Anterior cingulate cortex (tissue), 58 donors: Measurements from ENCODE around the gene TRIM26.
A peak's percentile ranks its signal among the peaks of the same experiment; 100 is the strongest.
"Not testable (repeated sequence)": the region's sequence is repeated elsewhere in the genome, so short reads cannot be mapped to it uniquely, and the experiment has no call there.

Experiments used
- DNase-seq, 58 donors: peaks; one replicate each; lab custom pipeline; 2025; lab: John Stamatoyannopoulos, UW

The TRIM26 gene

DNA sequence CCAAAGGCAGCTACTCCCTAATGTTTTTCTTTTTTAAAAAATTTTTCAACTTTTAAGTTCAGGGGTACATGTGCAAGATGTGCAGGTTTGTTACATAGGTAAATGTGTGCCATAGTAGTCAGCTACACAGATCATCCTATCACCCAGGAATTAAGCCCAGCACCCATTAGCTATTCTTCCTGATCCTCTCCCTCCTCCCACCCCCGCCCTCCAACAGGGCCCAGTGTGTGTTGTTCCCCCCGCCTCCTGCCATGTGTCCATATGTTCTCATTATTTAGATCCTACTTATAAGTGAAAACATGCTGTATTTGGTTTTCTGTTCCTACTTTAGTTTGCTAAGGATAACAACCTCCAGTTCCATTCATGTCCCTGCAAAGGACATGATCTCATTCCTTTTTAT lies 37.4 kb downstream of the TRIM26 start:
- DNase-seq, result no peak

DNA sequence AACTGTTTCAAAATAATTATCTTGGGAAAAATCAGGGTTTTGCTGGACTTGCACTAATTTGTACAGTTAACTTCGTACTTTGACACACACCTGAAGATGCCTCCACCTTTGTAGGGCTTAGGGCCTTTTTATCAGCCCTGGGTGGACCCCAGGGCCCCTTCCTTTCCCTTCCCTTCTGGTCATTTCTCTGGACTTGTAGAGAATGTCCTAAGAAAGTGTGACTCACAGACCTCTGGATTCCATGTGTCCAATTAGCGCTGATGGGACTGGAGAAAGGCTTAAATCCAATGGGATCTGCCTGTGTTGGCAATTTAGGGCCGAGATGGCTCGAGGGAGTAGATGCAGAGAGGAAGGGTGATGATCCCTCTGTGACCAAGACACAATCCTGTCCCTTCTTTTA lies 40.5 kb downstream of the TRIM26 start:
- no peak for DNase-seq

- DNase-seq, result no peak
Observed at GRCh38 chr6:30171677-30172471, 41.3 kb downstream of the TRIM26 start.

DNA sequence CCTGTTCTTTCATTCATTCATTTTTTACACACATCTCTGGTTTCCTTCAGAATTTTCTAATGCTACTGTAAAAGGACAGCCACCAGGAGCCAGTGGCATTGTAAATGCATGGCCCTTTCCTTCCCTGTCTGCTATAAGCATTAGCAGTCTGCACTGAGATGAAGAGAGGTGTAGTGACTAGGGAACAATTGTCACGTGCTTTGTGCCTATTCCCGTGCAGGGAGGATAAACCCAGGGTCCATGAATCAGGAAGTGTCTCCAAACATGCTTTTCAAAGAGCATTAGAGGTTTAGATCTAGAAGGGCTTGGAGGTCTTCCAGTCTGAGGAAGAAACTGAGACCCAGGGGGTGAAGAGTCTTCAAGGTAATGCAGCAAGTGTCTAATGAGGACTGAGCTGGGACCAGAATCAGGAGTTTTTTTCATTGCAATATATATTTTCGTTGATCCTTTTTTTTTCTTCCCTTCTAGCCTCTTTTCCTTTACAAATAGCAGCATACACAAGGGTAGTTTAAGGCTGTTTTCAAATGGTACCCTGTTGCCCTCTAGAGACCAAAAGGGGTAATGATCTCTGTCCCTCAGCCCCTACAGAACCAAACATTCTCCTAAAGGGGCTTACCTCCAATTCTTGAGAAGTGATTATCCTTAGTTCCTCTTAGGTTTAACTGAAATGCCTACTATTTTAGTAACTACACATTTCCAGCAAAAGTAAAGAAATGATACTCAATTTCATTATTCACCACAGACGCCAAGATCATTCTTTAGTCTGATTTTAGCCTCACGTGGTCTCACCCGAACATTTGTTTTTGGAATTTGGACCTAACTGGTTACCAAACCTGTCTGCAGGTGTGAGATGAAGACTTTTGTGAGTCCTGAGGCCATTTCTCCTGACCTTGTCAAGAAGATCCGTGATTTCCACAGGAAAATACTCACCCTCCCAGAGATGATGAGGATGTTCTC lies 43.3 kb downstream of the TRIM26 start:
- DNase-seq, result peak in 1 of 58 donors; percentile 3

DNA sequence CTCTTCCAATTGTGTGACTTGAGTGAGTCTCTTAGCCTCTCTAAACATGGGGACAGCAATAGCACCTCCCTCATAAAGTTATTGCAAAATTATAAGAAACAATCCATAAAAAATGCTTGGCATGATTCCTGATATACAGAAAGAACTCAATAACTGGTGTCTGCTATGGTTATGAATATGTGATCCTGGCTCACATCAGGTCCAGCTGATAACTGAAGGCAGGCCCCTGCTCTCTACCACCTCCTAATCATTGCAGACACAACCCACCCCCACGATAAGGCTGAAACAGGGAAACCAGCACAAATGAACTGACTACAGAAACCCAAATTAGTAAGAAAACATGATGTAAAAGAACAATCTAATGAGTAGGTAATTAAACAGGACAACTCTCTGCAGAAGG lies 44.5 kb downstream of the TRIM26 start:
- DNase-seq, result no peak

DNA sequence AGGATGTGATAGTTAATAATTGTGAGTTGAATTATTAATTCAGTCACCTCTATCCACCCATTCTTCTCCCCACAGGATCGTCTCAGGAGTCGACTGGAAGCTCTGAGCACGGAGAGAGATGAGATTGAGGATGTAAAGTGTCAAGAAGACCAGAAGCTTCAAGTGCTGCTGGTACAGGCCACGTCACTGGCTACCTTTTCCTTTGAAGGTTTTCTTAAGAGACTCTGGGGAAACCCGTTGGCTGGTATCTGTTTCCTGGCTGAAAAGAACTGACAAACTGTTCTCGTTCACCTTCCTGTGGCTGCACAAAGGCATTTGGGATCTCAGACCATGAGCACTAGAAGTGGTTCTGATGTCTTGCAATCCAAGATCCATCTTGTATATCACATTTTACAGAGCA lies 46.1 kb downstream of the TRIM26 start:
- no peak for DNase-seq

- not testable (repeated sequence) for DNase-seq
Observed at GRCh38 chr6:30165238-30165637, 48.0 kb downstream of the TRIM26 start.

DNA sequence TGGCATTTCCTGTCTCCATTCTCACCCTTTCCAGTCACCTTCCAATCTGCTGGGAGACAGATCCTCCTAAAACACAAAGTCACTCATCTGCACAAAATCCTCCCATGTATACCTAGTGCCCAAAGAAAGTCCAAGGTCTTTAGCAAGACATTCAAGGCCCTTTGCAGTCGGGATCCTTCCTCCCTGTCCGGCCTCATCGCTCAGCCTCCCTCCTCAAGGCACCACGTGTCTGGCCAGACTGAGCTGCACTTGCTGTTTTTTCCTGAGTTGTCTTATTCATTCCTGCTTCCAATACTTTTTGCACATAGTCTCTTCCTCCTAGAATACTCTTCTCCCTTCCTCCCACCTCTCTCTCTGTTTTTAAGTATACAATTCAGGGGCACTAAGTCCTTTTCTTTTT lies 48.5 kb downstream of the TRIM26 start:
- no peak for DNase-seq

DNA sequence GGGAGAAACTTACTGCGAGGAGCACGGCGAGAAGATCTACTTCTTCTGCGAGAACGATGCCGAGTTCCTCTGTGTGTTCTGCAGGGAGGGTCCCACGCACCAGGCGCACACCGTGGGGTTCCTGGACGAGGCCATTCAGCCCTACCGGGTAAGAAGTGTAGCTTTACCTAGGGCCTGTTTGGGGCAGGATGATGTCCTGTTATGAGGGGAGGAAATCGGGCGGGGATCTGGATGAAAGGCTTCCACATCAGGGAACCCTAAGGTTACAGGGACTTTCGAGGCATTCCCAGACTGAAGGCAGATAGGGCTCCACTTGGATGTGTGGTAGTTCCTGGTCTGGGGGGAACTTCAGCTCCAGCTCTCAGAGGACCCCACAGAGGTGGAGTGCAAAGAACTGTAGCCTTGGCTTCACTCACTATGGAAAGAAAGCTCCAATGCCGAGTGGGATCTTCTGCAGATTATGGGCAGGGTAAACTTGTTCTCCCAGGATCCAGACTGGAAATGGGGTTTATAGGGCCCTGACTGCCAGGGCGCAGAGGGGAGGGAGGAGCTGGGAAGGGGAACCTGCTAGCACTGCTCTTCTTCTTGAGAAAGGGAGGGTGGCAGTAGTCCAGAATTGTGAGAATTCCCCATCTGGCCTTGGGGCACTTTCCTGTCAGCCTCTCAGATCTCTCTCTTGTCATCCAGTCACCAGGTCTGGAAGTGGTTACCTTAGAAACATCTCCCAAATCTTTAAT lies 49.1 kb downstream of the TRIM26 start:
- no peak for DNase-seq

DNA sequence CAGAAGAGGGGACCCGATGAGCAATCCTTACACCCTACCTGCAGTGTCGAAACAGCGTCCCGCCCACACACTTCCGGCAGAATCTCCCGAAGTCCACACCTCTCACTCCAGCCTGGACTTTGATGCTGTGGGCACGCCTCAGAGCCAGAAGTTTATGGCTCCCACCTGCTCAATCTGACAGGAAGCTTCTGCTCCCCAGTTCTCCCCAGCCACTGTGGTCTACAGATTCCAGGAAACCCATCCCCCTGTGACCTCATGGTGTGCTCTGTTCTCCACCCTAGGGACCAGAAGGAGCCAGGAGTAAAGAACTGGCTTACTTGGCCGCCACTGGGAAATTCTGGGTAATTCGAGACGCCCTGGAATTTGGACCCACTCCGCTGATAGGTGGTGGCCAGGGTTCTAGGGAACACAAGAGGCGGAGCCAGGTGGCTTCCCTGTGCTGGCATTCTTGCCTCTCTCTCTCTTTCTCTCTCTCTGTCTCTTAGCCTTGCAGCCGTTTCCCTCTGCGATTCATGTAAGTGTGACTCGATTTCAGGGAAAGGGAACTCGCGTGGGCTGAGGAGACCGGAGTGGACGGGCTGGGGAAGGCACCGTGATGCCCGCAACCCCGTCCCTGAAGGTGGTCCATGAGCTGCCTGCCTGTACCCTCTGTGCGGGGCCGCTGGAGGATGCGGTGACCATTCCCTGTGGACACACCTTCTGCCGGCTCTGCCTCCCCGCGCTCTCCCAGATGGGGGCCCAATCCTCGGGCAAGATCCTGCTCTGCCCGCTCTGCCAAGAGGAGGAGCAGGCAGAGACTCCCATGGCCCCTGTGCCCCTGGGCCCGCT lies 49.9 kb downstream of the TRIM26 start, which contains the start of gene TRIM15:
Gene TRIM15, plus strand, starts transcription at position 457 of the 828 bp plus-strand sequence. Its CDS starts 139 bp downstream, at position 596.
- DNase-seq, result no peak

GRCh38 chr6:30162265-30163089 lies 50.7 kb downstream of the TRIM26 start:
- no peak for DNase-seq

- DNase-seq, result no peak
Observed at GRCh38 chr6:30160785-30161531, 52.2 kb downstream of the TRIM26 start, which contains the start of gene TRIM10. TSS of gene TRIM10 (minus strand) at chr6:30161211. CDS start at chr6:30160858, 353 bp downstream.

DNA sequence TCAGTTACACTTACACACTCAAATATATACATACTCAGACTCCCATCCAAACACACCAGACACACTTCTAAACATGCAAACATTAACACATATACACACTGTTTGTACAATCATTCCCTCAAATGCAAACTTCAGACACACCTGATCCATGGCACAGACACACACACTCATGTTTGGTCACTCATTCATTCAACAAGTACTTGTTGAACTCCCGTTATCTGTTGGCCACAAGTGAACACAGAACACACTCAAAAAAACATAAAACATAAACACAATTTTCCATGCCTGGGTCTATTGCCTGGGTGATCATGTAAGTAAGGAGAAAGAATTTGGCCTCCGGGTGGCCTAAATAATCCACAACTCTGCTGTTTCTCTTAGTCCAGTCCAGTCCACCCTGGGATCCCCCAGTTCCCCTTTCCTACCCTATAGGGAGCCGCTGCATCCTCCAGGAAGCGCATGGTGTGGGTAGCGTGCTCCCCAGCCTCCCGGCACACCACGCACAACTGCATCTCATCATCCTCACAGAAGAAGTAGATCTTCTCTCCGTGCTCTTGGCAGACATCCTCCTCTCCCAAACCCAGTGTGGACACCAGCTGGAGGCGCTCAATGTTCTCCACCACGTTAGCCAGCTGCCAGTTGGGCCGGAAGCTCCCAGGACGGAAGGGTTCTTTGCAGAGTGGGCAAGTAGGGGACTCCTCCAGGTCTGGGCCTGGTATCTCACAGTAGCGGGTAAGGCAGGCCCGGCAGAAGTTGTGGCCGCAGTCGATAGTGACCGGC lies 53.0 kb downstream of the TRIM26 start:
- no peak for DNase-seq

DNA sequence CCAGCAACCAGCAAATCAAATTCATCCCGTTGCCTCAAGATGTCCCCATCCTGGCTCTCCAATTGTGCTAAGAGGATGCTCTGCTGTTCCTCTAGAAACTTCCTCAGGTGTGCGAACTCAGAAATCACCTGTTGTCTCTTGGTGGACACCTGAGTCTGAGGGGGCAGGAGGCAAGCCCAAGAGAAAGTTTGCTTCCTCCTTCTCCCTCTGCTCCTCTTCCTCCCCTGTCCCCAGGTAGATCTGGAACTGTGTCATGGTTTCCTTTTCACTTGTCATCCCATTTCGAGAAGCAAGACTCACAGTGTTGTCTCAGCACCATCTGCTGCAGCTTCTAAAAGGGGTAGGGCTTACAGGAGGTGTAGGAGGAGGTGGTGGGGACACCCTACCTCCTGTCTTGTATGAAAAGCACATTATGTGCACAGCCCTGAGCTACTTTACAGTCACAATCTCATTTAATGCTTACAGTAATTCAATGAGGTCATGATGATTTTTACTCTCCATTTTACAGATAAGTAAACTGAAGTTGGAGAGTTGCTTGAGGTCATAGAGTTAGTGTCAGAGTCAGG lies 54.6 kb downstream of the TRIM26 start:
- peak in 15 of 58 donors; percentile 1 to 69 (median 13) for DNase-seq

GRCh38 chr6:30157999-30158398 lies 55.2 kb downstream of the TRIM26 start:
- DNase-seq, result no peak

DNA sequence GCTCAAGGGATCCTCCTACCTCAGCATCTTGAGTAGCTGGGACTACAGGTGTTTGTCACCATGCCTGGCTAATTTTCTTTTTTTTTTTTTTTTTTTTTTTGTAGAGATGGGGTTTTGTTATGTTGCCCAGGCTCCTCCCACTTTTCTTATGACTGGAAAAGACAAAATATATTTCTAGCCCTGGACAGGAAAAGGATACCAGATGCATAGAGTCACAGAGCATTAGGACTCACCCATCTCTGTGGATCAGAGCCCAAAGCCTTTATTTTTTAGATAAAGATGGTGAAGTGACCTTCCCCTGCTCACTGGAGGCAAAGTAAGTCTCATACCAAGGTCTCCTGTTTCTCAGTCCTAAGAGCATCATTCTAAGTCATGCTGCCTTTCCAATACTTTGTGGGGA lies 55.6 kb downstream of the TRIM26 start:
- no peak for DNase-seq

- no peak for DNase-seq
Observed at GRCh38 chr6:30156774-30157173, 56.4 kb downstream of the TRIM26 start.
